D721Med (cell line): ENCODE data around the gene RWDD4.

Source experiments
- DNase-seq: peaks from one replicate; pipeline ENCODE4 v3.0.0; 2011; ENCODE audit warnings: low spot score; ENCODE audit not compliant: insufficient read length
- FAIRE-seq: peaks from 2 replicates; lab custom pipeline; 2011; peaks lifted over from hg19 to GRCh38; lab: Jason Lieb, UNC
- TF ChIP-seq, protein P1 (sequence below): IDR thresholded peaks from 2 replicates; pipeline ENCODE4 v1.5.1; 2012; ENCODE audit warnings: mild to moderate bottlenecking, control low read depth; ENCODE audit not compliant: insufficient read depth; ENCODE audit errors: missing control alignments

RWDD4 gene

DNA sequence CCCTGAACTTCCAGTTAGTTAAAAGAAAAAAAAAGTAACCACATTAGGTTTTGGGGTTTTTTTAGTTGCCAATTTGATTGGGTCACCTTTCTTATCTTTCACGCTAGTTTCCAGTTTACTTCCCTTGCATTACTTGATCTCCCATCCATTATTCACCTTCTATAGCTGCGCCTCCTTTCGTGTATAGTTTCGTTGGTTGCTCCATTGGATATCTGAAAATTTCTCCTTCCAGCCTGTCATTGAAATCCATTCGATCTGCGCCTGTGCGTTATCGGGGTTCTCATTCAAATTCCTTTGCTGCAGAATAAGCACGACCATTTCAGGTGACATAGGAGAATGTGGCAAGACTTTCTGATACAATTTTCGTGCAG is 872 bp upstream of the RWDD4 start:
- TF ChIP-seq, protein P1, sequence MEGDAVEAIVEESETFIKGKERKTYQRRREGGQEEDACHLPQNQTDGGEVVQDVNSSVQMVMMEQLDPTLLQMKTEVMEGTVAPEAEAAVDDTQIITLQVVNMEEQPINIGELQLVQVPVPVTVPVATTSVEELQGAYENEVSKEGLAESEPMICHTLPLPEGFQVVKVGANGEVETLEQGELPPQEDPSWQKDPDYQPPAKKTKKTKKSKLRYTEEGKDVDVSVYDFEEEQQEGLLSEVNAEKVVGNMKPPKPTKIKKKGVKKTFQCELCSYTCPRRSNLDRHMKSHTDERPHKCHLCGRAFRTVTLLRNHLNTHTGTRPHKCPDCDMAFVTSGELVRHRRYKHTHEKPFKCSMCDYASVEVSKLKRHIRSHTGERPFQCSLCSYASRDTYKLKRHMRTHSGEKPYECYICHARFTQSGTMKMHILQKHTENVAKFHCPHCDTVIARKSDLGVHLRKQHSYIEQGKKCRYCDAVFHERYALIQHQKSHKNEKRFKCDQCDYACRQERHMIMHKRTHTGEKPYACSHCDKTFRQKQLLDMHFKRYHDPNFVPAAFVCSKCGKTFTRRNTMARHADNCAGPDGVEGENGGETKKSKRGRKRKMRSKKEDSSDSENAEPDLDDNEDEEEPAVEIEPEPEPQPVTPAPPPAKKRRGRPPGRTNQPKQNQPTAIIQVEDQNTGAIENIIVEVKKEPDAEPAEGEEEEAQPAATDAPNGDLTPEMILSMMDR: no peak
- no peak for DNase-seq
- FAIRE-seq: no peak

DNA sequence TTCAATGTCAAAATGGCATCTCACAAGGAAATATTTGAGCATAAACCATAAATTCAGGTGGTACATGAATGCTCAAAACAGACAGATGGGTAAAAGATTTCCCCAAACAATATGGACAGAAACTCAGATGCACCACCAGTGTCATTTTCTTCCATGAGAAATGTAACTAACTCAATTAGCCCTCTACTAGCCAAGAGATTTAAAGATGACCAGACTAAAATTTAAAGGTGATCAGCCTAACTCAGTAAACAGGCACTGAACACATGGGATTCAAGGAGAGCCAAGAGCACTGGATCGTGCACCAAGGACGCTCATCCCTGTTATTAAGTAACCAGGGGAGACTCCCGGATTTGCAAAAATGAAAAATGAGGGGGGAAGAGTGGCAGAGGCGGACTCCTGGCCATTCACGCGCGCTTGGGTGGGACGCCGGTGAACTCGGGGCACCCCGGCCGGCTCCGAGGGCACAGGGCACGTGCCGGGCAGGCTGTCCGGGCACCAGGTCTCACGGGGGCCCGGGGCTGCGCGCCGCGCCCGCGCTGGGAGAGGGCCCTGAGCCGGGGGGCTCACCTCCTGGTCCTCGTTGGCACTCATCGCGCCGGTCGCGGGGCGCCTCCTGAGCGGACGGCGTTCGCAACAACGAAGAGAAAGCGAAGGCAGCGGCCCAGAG is 490 bp downstream of the RWDD4 start:
- FAIRE-seq: no peak
- TF ChIP-seq, protein P1: no peak
- DNase-seq: no peak

DNA sequence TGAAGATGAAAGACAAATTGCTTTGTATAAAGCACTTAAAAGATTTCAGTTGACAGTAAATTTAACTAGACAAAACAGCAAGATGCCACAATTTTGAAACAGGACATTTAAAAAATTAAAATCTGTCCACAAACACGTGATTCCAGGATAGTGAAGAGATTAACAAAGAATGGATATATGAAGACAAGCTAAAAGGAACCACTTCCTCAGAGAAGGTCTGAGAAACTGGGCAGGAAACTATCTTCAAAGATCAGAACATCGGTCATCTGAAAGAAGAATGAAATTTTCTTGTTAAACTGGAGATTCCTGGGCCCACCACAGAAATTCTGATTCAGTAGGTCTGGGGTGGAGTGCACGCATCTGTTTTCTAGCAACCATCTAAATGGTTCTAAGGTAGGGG is 1.4 kb downstream of the RWDD4 start:
- no peak for FAIRE-seq

DNA sequence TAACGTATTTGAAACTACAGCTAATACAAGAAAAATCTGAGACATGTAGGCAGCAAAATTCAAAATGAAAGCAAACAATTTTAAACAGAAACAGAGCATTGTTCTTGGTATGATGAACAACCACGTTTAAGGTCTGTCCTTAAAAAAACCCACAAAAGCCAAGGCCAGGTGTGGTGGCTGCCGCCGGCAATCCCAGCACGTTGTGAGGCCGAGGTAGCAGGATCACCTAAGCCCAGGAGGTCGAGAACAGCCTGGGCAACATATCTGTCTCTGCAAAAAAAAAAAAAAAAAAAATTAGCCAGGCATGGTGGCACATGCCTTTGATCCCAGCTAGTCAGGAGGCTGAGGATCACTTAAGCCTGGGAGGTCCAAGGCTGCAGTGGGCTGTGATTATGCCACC is 13.7 kb downstream of the RWDD4 start:
- DNase-seq: no peak
- FAIRE-seq: no peak
- TF ChIP-seq, protein P1: no peak

More for the DNA sequence above, 1.4 kb downstream of the RWDD4 start:
- no peak for DNase-seq
- TF ChIP-seq, protein P1: no peak

DNA sequence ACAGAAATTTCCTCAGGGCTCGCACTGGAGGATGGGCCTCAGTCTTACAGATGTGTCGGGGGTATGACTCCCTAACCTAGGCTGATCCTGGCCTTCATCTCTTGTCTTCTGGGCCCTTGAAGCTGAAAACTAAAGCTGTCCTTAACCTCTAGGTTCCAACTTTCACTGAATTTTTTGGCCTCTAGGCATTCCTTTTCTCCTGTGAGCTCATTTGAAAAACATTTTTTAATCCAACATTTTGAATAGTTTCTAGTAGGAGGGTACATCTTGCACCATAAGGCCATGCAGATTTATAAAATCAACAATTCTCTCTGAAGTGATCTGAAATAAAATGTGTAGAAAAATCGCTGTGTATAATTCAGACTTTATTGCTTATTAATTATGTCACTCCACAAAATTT is 19.7 kb downstream of the RWDD4 start:
- no peak for FAIRE-seq
- DNase-seq: no peak
- TF ChIP-seq, protein P1: no peak

DNA sequence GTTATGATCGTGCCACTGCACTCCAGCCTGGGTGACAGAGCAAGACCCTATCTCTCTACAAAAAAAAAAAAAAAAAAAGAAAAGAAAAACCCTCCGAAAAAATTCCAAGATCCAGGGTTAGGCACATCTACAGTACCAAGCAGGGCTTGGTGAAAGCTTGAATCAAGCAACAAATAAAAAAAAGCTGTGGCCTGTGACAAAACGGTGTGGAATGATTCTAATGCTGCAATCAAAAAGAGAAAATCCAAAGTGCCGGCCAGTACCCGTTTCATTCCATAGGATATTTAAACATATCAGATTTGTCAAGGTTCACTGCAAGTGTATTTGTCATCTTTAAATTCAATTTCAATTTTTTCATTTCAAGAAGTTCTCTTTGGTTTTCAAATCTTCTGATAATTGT is 20.5 kb downstream of the RWDD4 start:
- DNase-seq (no peak), FAIRE-seq (no peak)
- TF ChIP-seq, protein P1: no peak

DNA sequence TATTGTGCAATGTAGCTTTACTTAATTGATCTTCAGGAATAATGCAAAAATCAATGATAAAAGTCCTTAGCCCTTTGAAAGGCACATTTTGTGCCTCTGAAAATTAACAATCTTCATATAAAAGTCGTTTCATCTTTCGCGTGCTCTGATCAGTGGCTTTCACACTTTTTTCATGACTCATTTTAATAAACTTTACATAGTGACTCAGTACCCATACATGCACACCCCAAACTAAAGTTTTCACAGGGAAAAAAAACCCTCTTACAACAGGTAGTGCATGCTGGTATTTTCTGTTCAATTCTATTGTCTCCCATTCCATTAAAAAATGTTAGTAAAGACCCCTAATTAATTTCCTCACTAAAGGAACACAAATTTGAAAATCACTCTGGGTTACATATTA is 21.5 kb downstream of the RWDD4 start:
- TF ChIP-seq, protein P1: no peak
- DNase-seq (no peak), FAIRE-seq (no peak)
